HG03139 (cell line): Measurements from ENCODE around the gene ENTPD2.
"Not testable (repeated sequence)": the region's sequence is repeated elsewhere in the genome, so short reads cannot be mapped to it uniquely, and the experiment has no call there.

Experiments used
- ATAC-seq: cut with Tn5 transposase; IDR thresholded peaks from one replicate; pipeline ENCODE4 v1.9.1; 2021; ENCODE audit not compliant: unreplicated experiment

The ENTPD2 gene

GRCh38 chr9:137048655-137049543 is 5.0 kb downstream of the ENTPD2 start:
- ATAC-seq = no peak

- ATAC-seq = no peak
Measured at GRCh38 chr9:137046088-137046787, 7.6 kb downstream of the ENTPD2 start, which contains the start of gene NPDC1. TSS of gene NPDC1 (minus strand) at chr9:137046177. CDS start at chr9:137045989, 188 bp downstream.

- no peak for ATAC-seq
Measured at GRCh38 chr9:137045294-137046087, 8.4 kb downstream of the ENTPD2 start.

GRCh38 chr9:137044502-137045177 is 9.2 kb downstream of the ENTPD2 start:
- ATAC-seq = no peak

GRCh38 chr9:137044037-137044436 is 9.8 kb downstream of the ENTPD2 start:
- no peak for ATAC-seq

GRCh38 chr9:137042751-137043727 is 10.8 kb downstream of the ENTPD2 start:
- ATAC-seq = no peak

- no peak for ATAC-seq
Measured at GRCh38 chr9:137041124-137041523, 12.7 kb downstream of the ENTPD2 start.

- ATAC-seq = no peak
Measured at GRCh38 chr9:137040568-137040967, 13.3 kb downstream of the ENTPD2 start.

GRCh38 chr9:137039611-137040366 is 14.1 kb downstream of the ENTPD2 start:
- no peak for ATAC-seq

- no peak for ATAC-seq
Measured at GRCh38 chr9:137038916-137039315, 14.9 kb downstream of the ENTPD2 start.

- ATAC-seq = no peak
Measured at GRCh38 chr9:137037483-137037882, 16.4 kb downstream of the ENTPD2 start.

GRCh38 chr9:137037035-137037434 is 16.8 kb downstream of the ENTPD2 start:
- ATAC-seq = no peak

GRCh38 chr9:137035937-137036336 is 17.9 kb downstream of the ENTPD2 start:
- ATAC-seq = no peak

- no peak for ATAC-seq
Measured at GRCh38 chr9:137035507-137035834, 18.4 kb downstream of the ENTPD2 start.

- no peak for ATAC-seq
Measured at GRCh38 chr9:137034709-137035506, 19.0 kb downstream of the ENTPD2 start.

GRCh38 chr9:137034039-137034708 is 19.7 kb downstream of the ENTPD2 start:
- no peak for ATAC-seq

GRCh38 chr9:137033481-137033880 is 20.4 kb downstream of the ENTPD2 start:
- not testable (repeated sequence) for ATAC-seq

- no peak for ATAC-seq
Measured at GRCh38 chr9:137032858-137033257, 21.0 kb downstream of the ENTPD2 start.
